Astrocyte of the hippocampus (primary cell): ENCODE measurements around the gene GPR132.
"Not testable (repeated sequence)": the region's sequence is repeated elsewhere in the genome, so short reads cannot be mapped to it uniquely, and the experiment has no call there.

Experiments
- DNase-seq: peaks from one replicate; pipeline ENCODE4 v3.0.0; 2011; ENCODE audit warnings: low read depth, low spot score

The GPR132 gene

DNA sequence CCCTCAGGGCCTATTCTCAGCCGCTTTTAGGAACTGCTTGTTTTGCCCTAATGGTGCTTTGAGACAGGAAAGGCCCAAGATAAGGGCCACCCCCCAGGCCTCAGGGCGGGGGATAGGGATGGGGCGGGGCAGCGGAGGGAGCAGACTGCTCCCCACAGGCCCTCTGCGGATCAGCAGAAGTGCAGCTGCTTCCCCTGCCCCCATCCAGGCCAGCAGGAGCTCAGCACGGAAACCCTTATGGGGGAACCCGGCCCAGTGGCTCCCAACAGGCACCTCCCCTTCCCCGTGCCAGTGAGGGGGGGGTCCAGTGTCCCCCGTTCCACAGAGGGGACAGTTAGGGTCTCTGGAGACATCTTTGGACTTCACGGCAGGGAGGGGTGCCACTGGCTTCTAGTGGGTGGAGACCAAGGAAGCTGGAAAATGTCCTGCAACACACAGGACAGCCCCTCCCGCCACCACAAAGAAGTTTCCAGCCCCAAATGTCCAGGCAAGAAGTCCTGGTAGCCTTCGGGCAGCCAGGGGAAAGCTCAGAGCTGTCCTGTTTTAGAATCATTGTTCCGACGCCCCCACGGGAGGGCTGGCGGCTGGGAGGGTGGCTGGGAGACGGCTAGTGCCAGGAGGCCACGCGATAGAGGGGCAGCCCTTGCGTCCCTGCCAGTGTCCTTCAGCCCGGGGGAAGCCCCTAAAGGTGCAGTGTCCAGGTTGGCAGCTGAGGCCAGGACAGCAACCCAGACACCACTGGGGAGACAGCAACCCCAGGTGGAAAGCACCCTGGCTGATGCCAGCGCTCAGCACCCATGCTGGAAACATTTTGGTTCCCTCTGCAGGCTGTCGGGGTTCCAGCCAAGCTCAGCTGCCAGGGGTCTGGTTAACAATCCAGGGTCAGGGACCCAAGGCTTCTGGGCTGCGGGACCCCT, 10.4 kb upstream of the GPR132 start:
- DNase-seq: peak; percentile 45

GRCh38 chr14:105074601-105075053, 9.4 kb upstream of the GPR132 start:
- no peak for DNase-seq

- DNase-seq: no peak
Observed at GRCh38 chr14:105073720-105074600, 8.7 kb upstream of the GPR132 start.

DNA sequence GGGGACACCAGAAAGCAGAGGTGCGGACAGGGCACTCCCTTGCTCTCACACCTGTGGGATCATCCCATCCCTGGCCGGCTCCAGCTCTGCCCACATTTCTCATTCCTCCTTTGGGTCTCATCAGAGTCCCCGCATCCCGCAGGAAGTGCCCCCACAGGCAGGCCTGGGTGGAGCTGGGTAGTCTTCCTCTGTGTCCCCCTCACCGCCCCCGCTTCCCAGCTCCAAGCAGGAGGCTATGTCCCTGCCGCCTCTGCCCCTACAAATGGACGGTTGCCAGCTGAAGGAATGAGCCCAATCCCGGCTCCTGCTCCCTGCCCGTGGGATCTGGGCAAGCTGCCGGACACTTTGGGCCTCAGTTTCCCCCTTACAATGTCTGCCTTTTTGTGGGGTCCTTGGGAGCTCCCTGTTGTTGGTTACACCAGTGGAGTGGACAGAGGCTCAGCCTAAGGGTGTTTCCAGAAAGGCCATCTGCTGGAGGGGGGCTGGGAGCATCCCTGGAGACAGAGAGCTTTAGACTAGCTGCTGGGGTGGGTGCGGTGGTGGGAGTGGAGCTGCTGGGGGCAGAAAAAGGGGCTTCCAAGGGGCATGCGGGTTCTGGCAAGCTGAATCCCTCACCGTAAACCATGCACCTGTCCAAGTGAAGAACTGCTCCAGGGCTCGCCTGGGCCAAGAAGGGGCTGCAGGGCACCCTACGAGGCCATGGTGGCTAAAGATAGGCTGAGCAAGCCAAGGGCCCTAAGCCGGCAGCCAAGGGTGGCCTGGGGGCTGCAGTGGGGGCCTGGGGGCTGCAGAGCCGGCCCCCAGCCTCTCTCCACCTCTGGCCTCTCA, 7.9 kb upstream of the GPR132 start:
- no peak for DNase-seq

DNA sequence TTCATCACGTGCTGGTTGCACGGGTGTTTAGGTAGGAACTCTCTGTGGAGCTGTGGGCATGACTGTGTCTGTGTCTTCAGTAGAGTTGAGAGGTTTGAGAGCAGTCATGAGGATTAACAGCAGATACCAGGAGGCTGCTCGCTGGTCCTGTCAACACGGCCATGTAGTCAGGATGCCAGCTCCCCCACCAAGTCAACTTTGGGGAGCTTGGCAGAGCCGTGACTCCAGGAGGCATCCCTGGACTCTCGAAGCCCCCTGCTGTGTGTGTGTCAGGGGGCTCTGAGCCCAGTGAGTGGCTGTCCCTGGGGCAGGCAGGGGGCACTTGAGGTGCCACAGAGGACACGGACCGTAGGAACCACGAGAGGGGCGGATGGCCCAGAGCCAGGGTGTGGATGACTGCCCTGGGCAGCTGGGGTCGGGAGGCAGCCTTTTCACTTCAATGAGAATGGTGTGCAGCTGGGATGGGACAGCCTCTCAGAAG, 7.2 kb upstream of the GPR132 start:
- DNase-seq: no peak

- no peak for DNase-seq
Observed at GRCh38 chr14:105071942-105072341, 6.7 kb upstream of the GPR132 start.

DNA sequence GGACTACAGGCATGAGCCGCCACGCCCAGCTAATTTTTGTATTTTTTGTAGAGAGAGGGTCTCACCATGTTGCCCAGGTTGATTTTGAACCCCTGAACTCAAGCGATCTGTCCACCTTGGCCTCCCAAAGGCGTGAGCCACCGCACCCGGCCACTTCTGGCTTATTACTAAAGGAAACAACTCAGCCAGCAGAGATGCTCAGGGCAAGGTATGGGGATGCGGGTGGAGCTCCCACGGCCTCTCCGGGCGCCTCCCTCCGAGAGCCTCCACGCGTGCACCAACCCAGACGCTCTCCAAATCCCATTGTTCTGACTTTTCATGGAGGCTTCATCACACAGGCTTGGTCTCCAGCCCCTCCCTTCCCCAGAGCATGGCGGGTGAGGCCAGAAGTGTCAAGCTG, 6.1 kb upstream of the GPR132 start:
- DNase-seq: no peak

DNA sequence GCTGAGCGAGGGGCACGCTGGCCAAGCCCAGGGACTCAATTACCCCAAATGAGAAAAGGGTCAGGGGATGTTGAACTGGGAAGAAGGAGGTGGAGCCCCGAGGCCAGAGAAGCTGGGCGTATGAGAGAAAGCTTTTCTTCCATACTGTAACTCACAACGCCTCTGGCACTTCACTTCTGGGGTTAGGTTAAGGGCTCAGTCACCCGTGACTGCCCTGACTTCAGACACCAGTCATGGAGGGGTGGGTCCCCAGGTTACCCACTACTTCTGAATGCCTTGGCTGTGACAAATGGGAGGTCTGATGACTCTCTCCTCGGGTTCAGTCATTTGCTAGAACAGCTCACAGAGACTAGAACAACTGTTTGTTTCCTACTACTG, 5.5 kb upstream of the GPR132 start:
- no peak for DNase-seq

DNA sequence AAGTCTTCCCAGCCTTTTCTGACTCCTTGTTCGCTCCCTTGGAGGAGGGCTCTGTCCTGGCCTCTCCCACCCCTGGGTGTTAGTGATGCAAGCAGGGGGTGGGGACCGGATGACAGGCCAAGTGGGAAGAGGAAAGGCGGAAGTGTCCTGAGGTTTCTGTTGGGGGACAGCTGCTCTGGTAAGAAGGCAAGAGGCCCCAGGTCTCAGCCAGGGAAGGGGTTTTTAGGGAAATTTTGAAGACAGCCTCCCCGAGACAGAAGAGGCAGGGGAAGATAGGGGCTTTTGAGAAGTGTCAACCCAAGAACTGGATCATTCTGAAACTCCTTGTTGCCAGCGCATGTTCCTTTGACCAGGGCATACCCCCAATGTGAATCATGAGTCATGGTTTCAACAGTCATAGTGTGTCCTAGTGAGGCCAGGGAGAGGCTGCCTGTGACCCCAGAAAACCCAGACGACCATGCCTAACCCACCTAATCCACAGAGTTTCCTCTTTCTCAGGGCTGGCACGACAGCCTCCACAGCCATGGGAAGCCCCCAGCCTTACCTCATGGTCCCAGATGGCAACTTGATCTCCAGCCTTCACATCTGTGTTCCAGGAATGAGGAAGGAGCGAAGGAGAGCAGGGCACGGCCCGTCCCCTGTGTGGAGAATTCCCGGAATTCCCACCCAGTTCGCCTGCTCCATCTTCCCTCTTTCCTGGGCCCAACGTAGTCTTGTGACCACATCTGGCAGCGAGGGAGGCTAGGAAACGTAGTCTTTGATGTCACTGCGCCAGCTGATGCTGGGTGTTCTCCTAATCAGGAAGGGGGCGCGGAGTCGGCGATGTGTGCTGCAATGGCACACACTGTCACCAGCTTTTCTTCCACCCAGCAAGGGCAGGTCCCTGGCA, 4.9 kb upstream of the GPR132 start:
- no peak for DNase-seq

GRCh38 chr14:105069522-105069870, 4.3 kb upstream of the GPR132 start:
- DNase-seq: no peak

DNA sequence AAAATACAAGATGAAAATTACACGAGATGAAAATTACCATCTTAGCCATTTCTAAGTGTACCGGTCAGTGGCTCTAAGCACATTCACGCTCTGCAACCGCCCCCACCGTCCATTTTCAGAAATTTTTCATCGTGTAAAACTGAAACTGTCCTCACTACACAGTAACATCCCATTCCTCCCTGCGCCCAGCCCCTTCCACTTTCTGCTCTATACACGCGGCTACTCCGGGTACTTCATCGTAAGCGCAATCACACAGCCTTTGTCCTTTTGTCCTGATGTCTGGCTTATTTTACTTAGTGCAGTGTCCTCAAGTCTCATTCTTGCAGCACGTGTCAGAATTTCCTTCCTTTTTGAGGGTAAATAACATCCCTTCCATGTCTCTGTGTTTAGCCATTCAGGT, 3.6 kb upstream of the GPR132 start:
- no peak for DNase-seq

DNA sequence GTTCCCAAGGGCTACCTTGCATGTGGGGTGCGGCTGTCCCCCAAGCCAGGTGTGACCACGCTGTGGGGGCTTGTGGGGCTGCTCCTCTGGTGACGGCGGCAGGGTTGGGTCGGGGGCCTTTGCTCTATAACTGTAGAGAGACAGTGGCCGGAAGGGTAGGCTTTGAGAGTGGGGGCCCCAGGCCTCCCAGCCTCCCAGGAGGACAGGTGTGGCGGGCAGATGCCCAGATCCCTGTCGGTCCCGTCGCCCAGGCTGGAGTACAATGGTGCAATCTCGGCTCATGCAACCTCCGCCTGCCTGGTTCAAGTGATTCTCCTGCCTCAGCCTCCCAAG, 2.7 kb upstream of the GPR132 start:
- no peak for DNase-seq

DNA sequence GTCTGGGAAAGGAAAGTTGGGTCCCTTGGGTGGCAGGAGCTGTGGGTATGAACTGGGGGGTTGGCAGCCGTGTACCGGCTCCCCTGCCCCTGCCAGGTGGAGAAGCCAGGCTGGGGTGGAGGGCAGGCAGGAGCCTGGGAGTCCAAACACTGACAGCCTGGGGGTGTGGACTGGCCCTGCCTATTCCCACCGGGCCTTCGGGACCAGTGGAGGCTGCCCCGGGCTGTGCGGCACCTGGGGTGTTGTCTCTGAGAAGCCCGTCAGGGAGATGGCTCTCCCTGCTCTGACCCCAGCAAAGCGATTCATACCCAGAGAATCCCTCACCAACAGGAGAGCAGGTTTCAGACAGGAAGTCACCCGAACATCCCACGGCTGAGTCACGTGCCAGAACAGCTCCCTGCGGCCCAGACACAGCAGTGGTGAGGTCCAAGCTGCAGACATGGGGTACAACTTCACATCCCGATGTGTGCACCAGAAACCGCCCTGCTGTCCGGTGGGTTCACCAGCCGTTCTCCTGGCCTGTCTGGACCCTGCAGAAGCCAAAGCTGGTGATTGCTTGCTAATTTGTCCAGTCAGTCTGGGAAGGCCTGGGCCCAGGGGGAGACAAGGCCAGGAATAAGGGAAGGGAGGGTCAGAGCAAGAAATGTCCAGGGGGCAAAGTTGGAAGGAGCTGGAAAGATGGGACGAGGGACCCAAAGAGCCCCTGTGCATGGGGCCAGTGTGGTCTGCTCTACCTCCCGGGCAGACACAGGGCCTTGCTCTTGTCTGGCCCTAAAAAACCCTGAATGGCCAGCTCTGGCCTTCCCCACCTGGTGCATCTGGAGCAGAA, 2.1 kb upstream of the GPR132 start:
- DNase-seq: no peak

DNA sequence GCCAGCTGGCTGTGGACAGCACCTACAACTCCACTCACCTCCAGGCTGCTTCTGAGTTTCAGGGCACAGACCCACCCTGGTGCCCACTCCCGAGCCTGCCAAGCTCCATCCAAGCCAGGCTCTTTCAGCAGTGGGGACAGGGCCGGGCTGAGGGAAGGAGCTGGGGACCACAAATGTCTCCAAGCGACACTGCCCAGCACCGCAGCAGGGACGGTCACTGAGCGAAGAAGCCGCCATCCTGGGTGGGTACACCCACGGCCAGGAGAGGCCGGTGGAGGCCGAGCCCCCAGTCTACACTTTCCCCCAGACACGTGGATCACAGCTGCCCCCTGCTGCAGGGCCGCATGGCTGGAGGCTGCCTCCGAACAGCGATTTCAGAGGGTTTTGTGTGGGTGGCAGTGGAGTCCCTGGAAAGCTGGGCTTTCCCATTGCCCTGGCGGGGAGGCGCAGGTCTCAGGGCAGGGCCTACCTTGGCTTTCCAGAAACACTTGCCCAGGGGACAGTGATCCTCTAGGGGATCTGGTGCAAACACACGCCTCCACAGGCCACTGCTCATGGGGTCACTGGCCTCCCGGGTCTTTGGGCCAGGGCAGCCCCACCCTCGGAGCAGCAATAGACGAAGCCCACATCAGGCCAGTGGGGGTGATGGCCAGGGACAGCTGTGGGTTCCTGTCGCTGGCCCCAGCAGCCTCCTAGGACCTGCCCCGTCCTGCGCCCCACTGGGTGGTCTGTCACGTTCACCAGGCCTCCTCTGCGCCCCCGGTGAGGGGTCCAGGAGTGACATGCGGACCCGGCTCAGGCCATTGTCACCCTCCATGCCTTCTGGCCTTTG, 1.2 kb upstream of the GPR132 start:
- no peak for DNase-seq

DNA sequence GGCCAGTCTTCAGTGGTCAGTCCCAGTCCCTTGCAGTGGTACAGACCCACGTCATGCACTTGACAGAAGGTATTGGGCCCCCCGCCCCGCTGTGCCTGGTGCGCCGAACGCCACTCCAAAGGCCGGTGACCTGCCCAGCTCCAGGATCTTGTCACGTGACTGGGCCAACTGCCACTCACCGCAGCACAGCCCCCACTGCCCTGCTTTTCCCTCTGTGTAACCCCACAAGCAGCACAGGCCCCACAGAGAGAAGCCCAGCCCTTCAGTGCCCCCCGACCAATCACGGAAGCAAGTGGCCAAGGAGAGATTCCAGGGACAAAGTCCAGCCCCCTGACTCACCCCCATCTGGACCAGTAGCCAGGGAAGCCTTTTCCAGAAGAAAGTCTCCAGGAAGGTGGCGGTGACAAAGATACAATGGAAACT, 498 bp downstream of the GPR132 start:
- peak; percentile 84 for DNase-seq

DNA sequence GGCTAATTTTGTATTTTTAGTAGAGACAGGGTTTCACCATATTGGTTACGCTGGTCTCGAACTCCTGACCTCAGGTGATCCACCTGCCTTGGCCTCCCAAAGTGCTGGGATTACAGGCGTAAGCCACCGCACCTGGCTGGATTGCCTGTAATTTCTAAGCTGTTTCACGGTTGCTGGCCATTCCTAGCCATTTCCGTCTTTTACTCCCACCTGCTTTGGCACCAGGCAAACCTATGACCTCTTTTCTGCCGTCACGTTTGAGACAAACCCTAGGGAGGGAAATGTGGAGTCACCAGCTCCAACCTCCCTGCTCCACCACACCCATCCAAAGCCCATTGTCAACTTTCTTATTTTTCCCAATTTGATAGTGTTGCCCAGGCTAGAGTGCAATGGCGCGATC, 1.2 kb downstream of the GPR132 start:
- no peak for DNase-seq

DNA sequence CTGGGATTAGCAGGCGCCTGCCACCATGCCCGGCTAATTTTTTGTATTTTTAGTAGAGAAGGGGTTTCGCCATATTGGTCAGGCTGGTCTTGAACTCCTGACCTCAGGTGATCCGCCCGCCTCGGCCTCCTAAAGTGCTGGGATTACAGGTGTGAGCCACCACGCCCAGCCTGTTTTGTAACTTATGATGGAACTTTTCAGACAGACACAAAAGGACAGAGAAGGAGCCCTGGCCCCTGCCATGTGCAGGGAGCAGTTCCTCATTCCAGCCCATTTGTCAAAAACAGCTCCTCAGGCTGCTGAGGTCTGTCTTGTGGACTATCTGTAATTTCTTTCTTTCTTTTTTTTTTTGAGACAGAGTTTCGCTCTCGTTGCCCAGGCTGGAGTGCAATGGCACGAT, 1.7 kb downstream of the GPR132 start:
- DNase-seq: not testable (repeated sequence)

GRCh38 chr14:105063056-105063455, 2.2 kb downstream of the GPR132 start:
- no peak for DNase-seq

GRCh38 chr14:105062048-105062433, 3.2 kb downstream of the GPR132 start:
- DNase-seq: no peak
